Measurements from ENCODE around the gene VASH1. TPM values are rescaled to one million over a fixed set of nuclear protein-coding genes. Genes with fewer than 3 reads are reported as not detected.

Gene VASH1
- total RNA-seq, 2 donors from 2014 or later: 2.1 to 19.8 TPM

DNA sequence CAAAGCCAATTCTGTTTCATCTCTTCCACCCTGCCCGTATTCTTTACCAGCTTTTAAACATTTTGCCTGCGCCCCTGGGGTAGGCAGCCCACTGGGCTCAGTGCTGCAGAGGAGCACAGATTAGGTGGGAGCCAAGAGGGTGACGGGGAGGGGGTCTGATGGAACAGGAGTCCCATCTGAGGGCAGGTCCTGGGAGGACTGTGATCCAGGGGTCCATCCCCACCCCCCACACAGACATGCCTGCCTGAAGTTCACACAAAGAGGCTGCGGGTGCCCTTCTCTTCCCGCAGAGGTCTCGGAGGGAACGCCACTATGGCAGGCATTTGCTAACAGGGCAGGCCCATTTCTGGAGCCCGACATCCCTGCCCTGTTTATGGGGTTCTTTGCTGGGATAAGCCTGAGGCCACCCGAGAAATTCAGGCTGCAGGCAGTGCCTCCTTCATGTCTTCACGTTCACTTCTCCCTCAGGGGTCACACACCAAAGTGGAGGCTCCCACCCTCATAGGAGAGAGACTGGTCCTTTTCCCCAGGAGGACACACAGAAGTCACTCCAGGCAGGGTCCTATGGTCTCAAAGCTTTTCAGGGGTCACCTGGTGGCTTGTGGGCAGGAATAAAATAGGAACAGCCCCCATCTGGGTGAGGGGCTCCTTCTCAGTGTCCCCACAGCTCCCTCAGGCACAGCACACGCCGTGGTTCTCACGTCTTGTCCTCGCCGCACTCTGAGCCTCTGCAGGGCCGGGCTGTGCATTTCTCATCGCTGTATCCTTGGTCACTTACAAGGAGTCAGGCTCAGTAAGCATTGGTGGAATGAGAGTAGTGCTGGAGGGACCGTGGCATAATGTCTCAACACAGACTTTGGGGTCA lies 12.9 kb downstream of the VASH1 start:
- Histone ChIP-seq H3K9me3 (no peaks in the 10 kb centered on the region), H3K4me1 (replicated peaks) (no peaks in the 10 kb centered on the region), H3K4me3 (no peak overlapping the region), H3K36me3 (no peaks in the 10 kb centered on the region), H3K27me3 (replicated peaks; ENCODE audit: insufficient read depth) (no peaks in the 10 kb centered on the region), H3K27ac (no peak overlapping the region)
- WGBS: 89% methylated on average over 17 of the region's 18 CpGs
- DNase-seq (ENCODE audit: low spot score): no peak
- intact Hi-C loops (cut with DNase I): no loop called here
- no peak for TF ChIP-seq POLR2AphosphoS5 (IDR thresholded peaks at IDR 0.05)
- TF ChIP-seq POLR2A (IDR thresholded peaks at IDR 0.05): no peak
- no peak for TF ChIP-seq CTCF (IDR thresholded peaks at IDR 0.05)

DNA sequence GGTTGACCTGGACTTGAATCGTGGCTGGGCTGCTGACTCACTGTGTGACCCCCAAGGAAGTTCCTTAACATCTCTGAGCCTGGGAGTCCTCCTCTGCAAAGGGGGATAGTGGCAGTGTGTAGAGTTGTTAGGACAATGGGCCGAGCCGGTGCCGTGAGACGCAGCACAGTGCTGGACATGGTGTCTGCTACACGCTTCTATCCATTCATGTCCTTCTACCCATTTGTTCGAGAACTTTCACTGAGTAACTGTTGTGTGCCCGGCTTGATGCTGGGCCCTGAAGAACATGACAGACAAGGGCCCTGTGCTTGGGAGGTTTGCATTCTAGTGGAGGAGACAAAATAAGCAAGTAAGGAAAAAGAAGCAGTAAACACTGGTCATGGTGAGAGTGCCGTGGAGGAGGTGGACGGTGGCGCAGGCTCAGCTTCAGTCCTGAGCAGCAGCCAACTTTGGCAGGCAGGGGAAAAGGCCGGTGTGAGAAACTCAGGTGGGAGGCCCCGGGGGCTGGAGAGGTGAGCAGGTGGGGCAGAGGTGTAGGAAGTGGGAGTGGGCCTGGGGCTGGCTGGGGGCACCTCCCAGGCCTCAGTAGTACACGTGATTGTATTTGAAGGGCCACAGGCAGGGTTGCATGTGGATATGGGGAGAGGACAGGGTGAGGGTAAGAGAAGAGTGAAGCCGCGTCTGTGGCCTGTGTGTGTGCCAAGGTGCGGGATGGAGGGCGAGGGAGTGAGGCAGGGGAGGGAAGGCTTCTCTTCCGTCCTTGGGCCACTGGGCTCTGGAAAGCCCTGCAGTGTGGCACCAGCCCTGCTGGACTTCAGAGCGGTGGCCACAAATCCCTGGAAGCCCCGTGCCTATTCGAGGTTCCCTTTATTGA lies 13.8 kb downstream of the VASH1 start:
- 85% methylated on average over 22 of the region's 22 CpGs for WGBS
- intact Hi-C loops (cut with DNase I): no loop called here
- Histone ChIP-seq H3K9me3 (no peaks in the 10 kb centered on the region), H3K36me3 (no peaks in the 10 kb centered on the region), H3K27ac (no peak overlapping the region), H3K27me3 (replicated peaks; ENCODE audit: insufficient read depth) (no peaks in the 10 kb centered on the region), H3K4me1 (replicated peaks) (no peaks in the 10 kb centered on the region), H3K4me3 (no peak overlapping the region)
- no peak for DNase-seq (ENCODE audit: low spot score)
- TF ChIP-seq POLR2A (IDR thresholded peaks at IDR 0.05): no peak
- TF ChIP-seq POLR2AphosphoS5 (IDR thresholded peaks at IDR 0.05): no peak
- no peak for TF ChIP-seq CTCF (IDR thresholded peaks at IDR 0.05)

DNA sequence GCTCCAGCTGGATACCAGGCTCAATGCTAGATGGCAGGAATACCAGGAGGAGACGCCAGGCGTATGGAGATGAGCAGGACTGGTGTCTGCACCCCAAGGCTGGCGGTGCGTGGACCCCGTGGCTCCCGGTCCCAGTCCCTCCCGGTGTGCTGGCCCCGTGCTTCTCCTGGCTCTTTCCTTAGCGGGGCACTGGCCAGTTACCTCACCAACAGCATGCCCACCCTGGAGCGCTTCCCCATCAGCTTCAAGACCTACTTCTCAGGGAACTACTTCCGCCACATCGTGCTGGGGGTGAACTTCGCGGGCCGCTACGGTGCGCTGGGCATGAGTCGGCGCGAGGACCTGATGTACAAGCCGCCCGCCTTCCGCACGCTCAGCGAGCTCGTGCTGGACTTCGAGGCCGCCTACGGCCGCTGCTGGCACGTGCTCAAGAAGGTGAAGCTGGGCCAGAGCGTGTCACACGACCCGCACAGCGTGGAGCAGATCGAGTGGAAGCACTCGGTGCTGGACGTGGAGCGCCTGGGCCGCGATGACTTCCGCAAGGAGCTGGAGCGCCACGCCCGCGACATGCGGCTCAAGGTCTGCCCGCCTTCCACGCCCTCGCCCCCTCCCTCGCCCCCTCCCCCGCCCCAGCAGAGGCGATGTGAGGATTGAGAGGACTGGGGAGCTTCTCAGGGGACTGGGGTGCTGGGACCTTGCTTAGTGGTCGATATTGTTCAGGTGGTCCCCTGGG lies 14.6 kb downstream of the VASH1 start:
- H3K9me3 ChIP-seq: no peaks in the 10 kb centered on the region
- H3K27me3 ChIP-seq (replicated peaks; ENCODE audit: insufficient read depth): no peaks in the 10 kb centered on the region
- TF ChIP-seq POLR2A (IDR thresholded peaks at IDR 0.05) (no peak), CTCF (IDR thresholded peaks at IDR 0.05) (no peak), POLR2AphosphoS5 (IDR thresholded peaks at IDR 0.05) (no peak)
- no peaks in the 10 kb centered on the region for H3K4me1 ChIP-seq (replicated peaks)
- intact Hi-C loops (cut with DNase I): no loop called here
- WGBS: 96% methylated on average over 54 of the region's 54 CpGs
- DNase-seq (ENCODE audit: low spot score): no peak
- no peak overlapping the region for H3K4me3 ChIP-seq
- H3K27ac ChIP-seq: no peak overlapping the region
- H3K36me3 ChIP-seq: no peaks in the 10 kb centered on the region

DNA sequence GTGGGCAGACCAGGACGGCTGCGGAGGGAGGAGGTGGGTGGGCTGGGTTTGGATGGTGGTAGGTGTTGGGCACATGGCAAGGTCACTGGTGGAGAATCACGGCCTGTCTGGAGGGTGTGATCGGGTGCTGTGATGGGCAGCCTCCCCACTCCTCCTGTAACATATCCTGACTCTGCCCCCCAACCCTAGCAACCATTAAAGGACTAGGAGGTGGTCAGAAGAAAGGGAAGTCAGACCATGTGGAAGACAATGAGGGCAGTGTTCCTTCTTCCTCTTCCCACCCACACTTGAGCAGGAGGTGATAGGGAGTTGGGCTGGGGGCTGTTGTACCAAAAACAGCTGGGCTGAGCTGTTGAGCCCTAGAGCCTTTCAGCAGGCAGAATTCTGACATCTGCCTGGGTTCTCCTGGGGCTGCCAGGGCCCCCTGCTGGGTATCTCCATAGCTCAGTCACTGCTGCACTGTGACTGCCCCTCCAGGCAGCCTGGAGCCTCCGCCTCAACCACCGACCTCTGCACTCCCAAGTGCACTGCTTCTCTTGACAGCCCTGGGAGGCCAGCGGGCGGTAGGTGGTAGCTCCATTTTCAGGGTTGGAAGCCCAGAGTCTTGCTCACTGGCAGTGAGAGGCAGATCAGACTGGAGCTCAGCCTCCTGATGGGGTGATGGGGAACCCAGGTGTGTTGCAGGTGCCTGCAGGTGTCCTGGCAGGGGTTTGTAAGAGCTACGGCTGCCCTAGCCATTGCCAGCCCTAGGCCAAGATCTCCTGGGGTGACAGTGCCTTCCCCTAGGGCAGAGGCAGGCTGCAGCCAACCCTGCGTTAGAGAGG lies 15.4 kb downstream of the VASH1 start:
- no peak for DNase-seq (ENCODE audit: low spot score)
- Histone ChIP-seq H3K4me3 (no peak overlapping the region), H3K9me3 (no peaks in the 10 kb centered on the region), H3K4me1 (replicated peaks) (no peaks in the 10 kb centered on the region), H3K27ac (no peak overlapping the region), H3K36me3 (no peaks in the 10 kb centered on the region), H3K27me3 (replicated peaks; ENCODE audit: insufficient read depth) (no peaks in the 10 kb centered on the region)
- intact Hi-C loops (cut with DNase I): no loop called here
- WGBS: 83% methylated on average over 10 of the region's 10 CpGs
- TF ChIP-seq POLR2A (IDR thresholded peaks at IDR 0.05) (no peak), CTCF (IDR thresholded peaks at IDR 0.05) (no peak), POLR2AphosphoS5 (IDR thresholded peaks at IDR 0.05) (no peak)

All from prostate gland (tissue), 2 donors.